Caco-2 (cell line): ENCODE results near the gene C4orf36. TPM values are rescaled to one million over a fixed set of nuclear protein-coding genes. Genes with fewer than 3 reads are reported as not detected.
A peak's percentile ranks its signal among the peaks of the same experiment; 100 is the strongest.

Experiments
- BruUV-seq: library from RNA; stranded (reverse); fragments of 400-500 nt; replicated peaks from 2 replicates; lab custom pipeline; 2021; lab: Mats Ljungman, UMichigan
- CTCF ChIA-PET: fragments of 300-600 bp; sonication (Branson Sonifier 250); formaldehyde crosslinking; loops from one replicate; lab custom pipeline; 2022; ENCODE audit warnings: antibody characterized with exemption; lab: Charles Lee
- POLR2A ChIA-PET: fragments of 300-600 bp; sonication (Branson Sonifier 250); formaldehyde crosslinking; loops from one replicate; lab custom pipeline; 2022; ENCODE audit warnings: antibody characterized with exemption; lab: Charles Lee
- DNase-seq, 2 experiments: peaks; one replicate each; pipeline versions ENCODE4 v3.0.0 to v3.0.0-alpha.2; 2020 to 2022
- H3K27me3 ChIP-seq: replicated peaks from 2 replicates; pipeline ENCODE4 v1.6.0; 2011; ENCODE audit warnings: low read length; ENCODE audit not compliant: control insufficient read depth, insufficient read depth
- H3K36me3 ChIP-seq: 2 replicates; pipeline ENCODE4 v1.5.1; 2011; ENCODE audit warnings: low read length; ENCODE audit not compliant: control insufficient read depth, insufficient read depth
- H3K4me1 ChIP-seq: fragments of 250-450 bp; sonication (Bioruptor Pico); 2 replicates; pipeline ENCODE4 v1.5.1; 2020; ENCODE audit warnings: mild to moderate bottlenecking
- H3K4me3 ChIP-seq: 2 replicates; pipeline ENCODE4 v1.5.1; 2011; ENCODE audit warnings: low read depth, mild to moderate bottlenecking, control low read depth, low read length
- H3K9me3 ChIP-seq: fragments of 250-450 bp; sonication (Bioruptor Pico); 2 replicates; pipeline ENCODE4 v1.5.1; 2020; ENCODE audit warnings: mild to moderate bottlenecking, moderate library complexity
- H3K27ac Mint-ChIP-seq: one replicate; pipeline ENCODE4 v1.8.0; 2022; ENCODE audit warnings: mixed read lengths; ENCODE audit not compliant: unreplicated experiment
- H3K27me3 Mint-ChIP-seq: one replicate; pipeline ENCODE4 v1.8.0; 2022; ENCODE audit warnings: mixed read lengths; ENCODE audit not compliant: insufficient read depth, unreplicated experiment
- H3K36me3 Mint-ChIP-seq: one replicate; pipeline ENCODE4 v1.8.0; 2022; ENCODE audit warnings: mild to moderate bottlenecking, mixed read lengths; ENCODE audit not compliant: insufficient read depth, unreplicated experiment
- H3K4me1 Mint-ChIP-seq: one replicate; pipeline ENCODE4 v1.8.0; 2022; ENCODE audit warnings: low read depth, mixed read lengths; ENCODE audit not compliant: unreplicated experiment
- H3K4me3 Mint-ChIP-seq: one replicate; pipeline ENCODE4 v1.8.0; 2022; ENCODE audit warnings: mild to moderate bottlenecking, moderate library complexity, mixed read lengths; ENCODE audit not compliant: unreplicated experiment
- H3K9me3 Mint-ChIP-seq: one replicate; pipeline ENCODE4 v1.8.0; 2022; ENCODE audit warnings: mixed read lengths; ENCODE audit not compliant: unreplicated experiment
- CTCF ChIP-seq, 2 experiments: fragments of 200-600 bp in 1 of 2; IDR thresholded peaks; 1 replicate in 1 of 2; 2 replicates in 1 of 2; pipeline versions ENCODE4 v1.5.1 to v1.8.0; 2011 to 2022; ENCODE audit warnings: antibody characterized with exemption in 1 of 2, control low read depth in 1 of 2, inconsistent platforms in 1 of 2, low read depth in 1 of 2, low read length in 1 of 2, mild to moderate bottlenecking in 1 of 2, moderate library complexity in 1 of 2; ENCODE audit not compliant: insufficient read depth in 1 of 2, severe bottlenecking in 1 of 2, unreplicated experiment in 1 of 2
- intact Hi-C: fragments of 100-400 bp; cut with micrococcal nuclease; formaldehyde crosslinking; loops from one replicate; pipeline ENCODE4 v1.10.0; 2022; ENCODE audit not compliant: unreplicated experiment
- total RNA-seq: library from RNA; stranded (reverse); gene quantifications from 2 replicates; pipeline ENCODE4 v1.2.3, GENCODE V29; 2022

C4orf36 gene
- total RNA-seq, 1 experiment from 2014 or later = 2.2 TPM

- Histone ChIP-seq H3K27me3 (no peaks in the 10 kb centered on the region), H3K36me3 (no peaks in the 10 kb centered on the region), H3K4me1 (peaks cover 32% of the 10 kb centered on the region), H3K4me3 (no peak overlapping the region), H3K9me3 (0 out of 2 replicates have a peak, but pooled peaks cover 3% of the 10 kb centered on the region)
- no peak overlapping the region for H3K4me3 Mint-ChIP-seq
- no peak for DNase-seq
- TF ChIP-seq CTCF (IDR thresholded peaks at IDR 0.05; ENCODE audit: insufficient read depth in 1 of 2, low read depth in 1 of 2, low read length in 1 of 2, severe bottlenecking in 1 of 2, unreplicated experiment in 1 of 2) = no peak
- no peaks in the 10 kb centered on the region for H3K27me3 Mint-ChIP-seq
- no peaks in the 10 kb centered on the region for H3K9me3 Mint-ChIP-seq
- H3K27ac Mint-ChIP-seq = peak overlapping the region; percentile 84
- ChIA-PET CTCF (no interaction called here), POLR2A (no interaction called here)
- intact Hi-C loops = no loop called here
- peaks cover 14% of the 10 kb centered on the region for H3K36me3 Mint-ChIP-seq
- peaks cover 37% of the 10 kb centered on the region for H3K4me1 Mint-ChIP-seq
- BruUV-seq = no TSS peak
Measured at GRCh38 chr4:86928400-86929255, 36.4 kb upstream of the C4orf36 start.

- H3K4me3 ChIP-seq = no peak overlapping the region
- peak in 1 of 2 experiments; percentile 12 for DNase-seq
- no peak for TF ChIP-seq CTCF (IDR thresholded peaks at IDR 0.05; ENCODE audit: insufficient read depth in 1 of 2, low read depth in 1 of 2, low read length in 1 of 2, severe bottlenecking in 1 of 2, unreplicated experiment in 1 of 2)
- H3K36me3 Mint-ChIP-seq = peaks cover 12% of the 10 kb centered on the region
- ChIA-PET CTCF (no interaction called here), POLR2A (no interaction called here)
- H3K27me3 Mint-ChIP-seq = no peaks in the 10 kb centered on the region
- H3K9me3 Mint-ChIP-seq = no peaks in the 10 kb centered on the region
- no peaks in the 10 kb centered on the region for H3K36me3 ChIP-seq
- H3K9me3 ChIP-seq = 0 out of 2 replicates have a peak, but pooled peaks cover 3% of the 10 kb centered on the region
- no peaks in the 10 kb centered on the region for H3K27me3 ChIP-seq
- H3K4me1 Mint-ChIP-seq = peaks cover 35% of the 10 kb centered on the region
- intact Hi-C loops = loop anchor here (2.0 kb wide), 1 partner anchor 301 kb away; no protein-coding TSS in a partner anchor
- H3K4me1 ChIP-seq = peaks cover 29% of the 10 kb centered on the region
- peak overlapping the region; percentile 84 for H3K27ac Mint-ChIP-seq
- BruUV-seq = no TSS peak
- no peak overlapping the region for H3K4me3 Mint-ChIP-seq
Measured at GRCh38 chr4:86927843-86928395, 35.7 kb upstream of the C4orf36 start.

- DNase-seq = peak; percentile 80 to 84
- peak overlapping the region; percentile 41 for H3K4me3 Mint-ChIP-seq
- no TSS peak for BruUV-seq
- peaks cover 35% of the 10 kb centered on the region for H3K4me1 Mint-ChIP-seq
- H3K4me1 ChIP-seq = peaks cover 29% of the 10 kb centered on the region
- H3K9me3 ChIP-seq = 0 out of 2 replicates have a peak, but pooled peaks cover 3% of the 10 kb centered on the region
- H3K9me3 Mint-ChIP-seq = no peaks in the 10 kb centered on the region
- no peaks in the 10 kb centered on the region for H3K27me3 ChIP-seq
- peaks cover 12% of the 10 kb centered on the region for H3K36me3 Mint-ChIP-seq
- POLR2A ChIA-PET = interaction anchor here (0.6 to 1.6 kb wide), 2 partner anchors 8 to 51 kb away, joined by 8 to 11 read pairs; partner anchors contain the start of gene AFF1
- intact Hi-C loops = loop anchor here (1.0 to 2.0 kb wide), 3 partner anchors 8 to 302 kb away; no protein-coding TSS in a partner anchor
- H3K4me3 ChIP-seq = no peak overlapping the region
- no peaks in the 10 kb centered on the region for H3K36me3 ChIP-seq
- H3K27me3 Mint-ChIP-seq = no peaks in the 10 kb centered on the region
- CTCF ChIA-PET = interaction anchor here (1.0 kb wide), 1 partner anchor 8 kb away, joined by 6 read pairs; the partner anchor contains the start of gene AFF1
- no peak for TF ChIP-seq CTCF (IDR thresholded peaks at IDR 0.05; ENCODE audit: insufficient read depth in 1 of 2, low read depth in 1 of 2, low read length in 1 of 2, severe bottlenecking in 1 of 2, unreplicated experiment in 1 of 2)
- H3K27ac Mint-ChIP-seq = peak overlapping the region; percentile 84
Measured at GRCh38 chr4:86926435-86927086, 34.3 kb upstream of the C4orf36 start.
